Psoas muscle (tissue), 8 donors: ENCODE results near the gene CDHR2. TPM values are rescaled to one million over a fixed set of nuclear protein-coding genes. Genes with fewer than 3 reads are reported as not detected.
"Not testable (repeated sequence)": the region's sequence is repeated elsewhere in the genome, so short reads cannot be mapped to it uniquely, and the experiment has no call there.

Source experiments
- ATAC-seq, 4 donors: fragments of 200-7000 bp; cut with Tn5 transposase; one replicate each; pipeline ENCODE4 v1.9.1; 2020; ENCODE audit warnings: moderate library complexity in 3 of 4, mild to moderate bottlenecking in 2 of 4
- DNase-seq, 2 donors: peaks; one replicate each; pipeline ENCODE4 v3.0.0-alpha.2; 2020
- H3K27ac ChIP-seq: fragments of 200-600 bp; one replicate; pipeline ENCODE4 v1.8.0; 2022
- H3K27me3 ChIP-seq, 3 donors: fragments of 200-600 bp in 1 of 3; one replicate each; pipeline versions ENCODE4 v1.6.1 to v1.8.0; 2013 to 2022; ENCODE audit warnings: low read length in 2 of 3, mild to moderate bottlenecking in 2 of 3, moderate library complexity in 1 of 3; ENCODE audit not compliant: insufficient read depth in 3 of 3
- H3K36me3 ChIP-seq, 2 donors: fragments of 200-600 bp in 1 of 2; one replicate each; pipeline versions ENCODE4 v1.6.1 to v1.8.0; 2013 to 2022; ENCODE audit warnings: low read depth in 1 of 2, mild to moderate bottlenecking in 1 of 2, moderate library complexity in 1 of 2; ENCODE audit not compliant: insufficient read depth in 1 of 2
- H3K4me1 ChIP-seq: fragments of 200-600 bp; one replicate; pipeline ENCODE4 v1.8.0; 2022
- H3K4me3 ChIP-seq: fragments of 200-600 bp; one replicate; pipeline ENCODE4 v1.8.0; 2022; ENCODE audit warnings: mild to moderate bottlenecking
- H3K9me3 ChIP-seq: fragments of 200-600 bp; one replicate; pipeline ENCODE4 v1.8.0; 2022
- CTCF ChIP-seq: fragments of 200-600 bp; IDR thresholded peaks from one replicate; pipeline ENCODE4 v1.8.0; 2022; ENCODE audit warnings: antibody characterized with exemption
- WGBS, 3 donors: extraction: QIAGEN DNeasy Blood & Tissue Kit; methylation state at CpG; one replicate each; pipeline versions ENCODE4 v1.1.6 to v1.1.7; 2013; 5-methylcytosine and 5-hydroxymethylcytosine counted together
- intact Hi-C, 2 donors: fragments of 100-400 bp; cut with DNase I; formaldehyde crosslinking; loops; one replicate each; pipeline versions ENCODE4 v1.11.0 to v1.14.2; 2022
- polyA plus RNA-seq, 3 donors: library from polyadenylated mRNA; stranded (reverse); fragments of 200-250 nt; gene quantifications; one replicate each; pipeline ENCODE4 v1.2.3, GENCODE V29; 2013
- total RNA-seq, 4 donors: library from RNA; stranded (reverse); fragmentation: NEBNext Ultra II Directional in 2 of 4; extraction: Animal tissue kit (Norgen Biotek cat#: 25700) in 2 of 4; gene quantifications; one replicate each; pipeline versions ENCODE4 v1.2.1 to v1.2.4, GENCODE V29; 2021 to 2023
- donor health status: healthy with polysubstance abuse.
- donor health status: DM: no; HTN: no; CAD: no; lungs with moderate emphysema.
- donor health status: Bipolar disorder and iron deficiency.
- donor health status: healthy.
- donor health status: DM: yes; HTN: yes; CAD: no.
- donor health status: DM: no; HTN: no; CAD: no.
- donor health status: DM: no; HTN: no; CAD: no.
- donor health status: DM: yes; HTN: yes; CAD: no.

Gene CDHR2
- total and polyA plus RNA-seq, 7 donors, result 0.03 to 0.30 (median 0.14) TPM; not detected in 3

- H3K9me3 ChIP-seq, result peaks cover 3% of the 10 kb centered on the region
- intact Hi-C loops, result no loop called here
- no peaks in the 10 kb centered on the region for H3K4me1 ChIP-seq
- ATAC-seq, result no peak
- no peak overlapping the region for H3K27ac ChIP-seq
- 80 to 87% (median 83%) methylated on average over 17 of the region's 17 CpGs for whole genome bisulfite sequencing, 3 donors
- H3K36me3 ChIP-seq, result no peaks in the 10 kb centered on the region
- DNase-seq, result no peak
- peaks cover 0 to 1% (median 0%) of the 10 kb centered on the region in 3 donors for H3K27me3 ChIP-seq
- H3K4me3 ChIP-seq, result no peak overlapping the region
- TF ChIP-seq CTCF, result no peak
Observed at GRCh38 chr5:176590035-176590717, 41.0 kb downstream of the CDHR2 start.

GRCh38 chr5:176591667-176592066 is 42.5 kb downstream of the CDHR2 start:
- intact Hi-C loops, DNase-seq, H3K27me3 ChIP-seq, H3K9me3 ChIP-seq, ATAC-seq, H3K4me3 ChIP-seq, H3K27ac ChIP-seq, H3K36me3 ChIP-seq, H3K4me1 ChIP-seq: not testable (repeated sequence)
- 40 to 82% (median 72%) methylated on average over 1 to 2 of the region's 2 CpGs for WGBS, 3 donors

GRCh38 chr5:176592573-176592972 is 43.4 kb downstream of the CDHR2 start:
- WGBS, 3 donors, result 94 to 96% (median 95%) methylated on average over 3 of the region's 3 CpGs
- Histone ChIP-seq H3K4me3 (no peak overlapping the region), H3K9me3 (no peaks in the 10 kb centered on the region), H3K4me1 (no peaks in the 10 kb centered on the region), H3K27ac (no peak overlapping the region), H3K27me3 (peaks cover 0 to 5% (median 3%) of the 10 kb centered on the region in 3 donors), H3K36me3 (no peaks in the 10 kb centered on the region)
- DNase-seq, result no peak
- no peak for ATAC-seq
- TF ChIP-seq CTCF, result no peak
- intact Hi-C loops, result no loop called here

- ATAC-seq, result no peak
- DNase-seq, result no peak
- intact Hi-C loops, result no loop called here
- peaks cover 0 to 7% (median 5%) of the 10 kb centered on the region in 3 donors for H3K27me3 ChIP-seq
- H3K9me3 ChIP-seq, result no peaks in the 10 kb centered on the region
- TF ChIP-seq CTCF, result no peak
- H3K4me1 ChIP-seq, result no peaks in the 10 kb centered on the region
- no peak overlapping the region for H3K27ac ChIP-seq
- WGBS, 3 donors, result 90 to 94% (median 90%) methylated on average over 12 of the region's 12 CpGs
- H3K36me3 ChIP-seq, result no peaks in the 10 kb centered on the region
- H3K4me3 ChIP-seq, result no peak overlapping the region
Observed at GRCh38 chr5:176593273-176593869, 44.2 kb downstream of the CDHR2 start.

- no peak for TF ChIP-seq CTCF
- no peaks in the 10 kb centered on the region for H3K36me3 ChIP-seq
- H3K4me3 ChIP-seq, result no peak overlapping the region
- no peak for ATAC-seq
- intact Hi-C loops, result no loop called here
- H3K27ac ChIP-seq, result no peak overlapping the region
- WGBS, 3 donors, result 86 to 88% (median 87%) methylated on average over 8 of the region's 8 CpGs
- H3K27me3 ChIP-seq, result peaks cover 0 to 10% (median 5%) of the 10 kb centered on the region in 3 donors
- H3K4me1 ChIP-seq, result no peaks in the 10 kb centered on the region
- H3K9me3 ChIP-seq, result no peaks in the 10 kb centered on the region
- no peak for DNase-seq
Observed at GRCh38 chr5:176594554-176594953, 45.4 kb downstream of the CDHR2 start.
